Measurements from ENCODE around the gene HDAC4.

Gene HDAC4

DNA sequence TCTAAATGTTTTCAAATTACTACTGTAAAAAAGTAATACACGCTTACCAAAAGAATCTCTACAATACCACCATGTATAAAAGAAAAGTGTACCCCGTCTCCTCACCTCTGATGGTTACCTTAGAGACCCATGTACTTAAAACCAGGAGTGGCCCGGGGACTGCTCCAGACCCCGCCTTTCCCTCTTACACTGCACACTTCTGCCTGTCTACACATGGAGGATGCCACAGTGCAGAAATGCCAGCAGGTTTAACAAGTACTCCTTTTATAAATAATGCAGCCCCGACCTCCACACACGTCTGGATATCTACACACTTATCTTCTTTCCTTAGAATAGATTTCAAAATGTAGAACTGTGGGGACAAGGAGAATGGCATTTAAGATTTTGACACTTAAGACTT is 5.3 kb downstream of the HDAC4 start:
- no peaks in the 10 kb centered on the region for H3K9me3 ChIP-seq (ENCODE audit: insufficient read depth, low read length)
- H3K79me2 ChIP-seq (ENCODE audit: insufficient read depth, low read length) = no peaks in the 10 kb centered on the region; the same call in 1 of the 2 replicates
- H3K4me3 ChIP-seq (ENCODE audit: insufficient read depth, low read length, poor library complexity, severe bottlenecking) = no peak overlapping the region
- no peak overlapping the region for H2AFZ ChIP-seq (ENCODE audit: low read depth, low read length, severe bottlenecking)
- H3F3A ChIP-seq (ENCODE audit: insufficient read depth) = no peaks in the 10 kb centered on the region
- H3K27me3 ChIP-seq (ENCODE audit: low read length) = no peaks in the 10 kb centered on the region
- no peak overlapping the region for H3K27ac ChIP-seq (ENCODE audit: low read depth, low read length)
- no peak overlapping the region for H3K4me2 ChIP-seq (ENCODE audit: low read depth, low read length, poor library complexity, severe bottlenecking)
- TF ChIP-seq, protein P1, sequence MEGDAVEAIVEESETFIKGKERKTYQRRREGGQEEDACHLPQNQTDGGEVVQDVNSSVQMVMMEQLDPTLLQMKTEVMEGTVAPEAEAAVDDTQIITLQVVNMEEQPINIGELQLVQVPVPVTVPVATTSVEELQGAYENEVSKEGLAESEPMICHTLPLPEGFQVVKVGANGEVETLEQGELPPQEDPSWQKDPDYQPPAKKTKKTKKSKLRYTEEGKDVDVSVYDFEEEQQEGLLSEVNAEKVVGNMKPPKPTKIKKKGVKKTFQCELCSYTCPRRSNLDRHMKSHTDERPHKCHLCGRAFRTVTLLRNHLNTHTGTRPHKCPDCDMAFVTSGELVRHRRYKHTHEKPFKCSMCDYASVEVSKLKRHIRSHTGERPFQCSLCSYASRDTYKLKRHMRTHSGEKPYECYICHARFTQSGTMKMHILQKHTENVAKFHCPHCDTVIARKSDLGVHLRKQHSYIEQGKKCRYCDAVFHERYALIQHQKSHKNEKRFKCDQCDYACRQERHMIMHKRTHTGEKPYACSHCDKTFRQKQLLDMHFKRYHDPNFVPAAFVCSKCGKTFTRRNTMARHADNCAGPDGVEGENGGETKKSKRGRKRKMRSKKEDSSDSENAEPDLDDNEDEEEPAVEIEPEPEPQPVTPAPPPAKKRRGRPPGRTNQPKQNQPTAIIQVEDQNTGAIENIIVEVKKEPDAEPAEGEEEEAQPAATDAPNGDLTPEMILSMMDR (IDR thresholded peaks at IDR 0.05; ENCODE audit: insufficient read depth, low read length, poor library complexity, severe bottlenecking) = no peak
- no peak for TF ChIP-seq EZH2phosphoT487 (conservative IDR thresholded peaks at IDR 0.05; ENCODE audit: low read length)
- H3K36me3 ChIP-seq (ENCODE audit: low read length) = no peaks in the 10 kb centered on the region
- 0 out of 2 replicates have a peak, but pooled peaks cover 13% of the 10 kb centered on the region for H4K20me1 ChIP-seq (ENCODE audit: low read depth, low read length)
- H3K9me2 ChIP-seq (replicated peaks; ENCODE audit: insufficient read depth, low read length) = no peaks in the 10 kb centered on the region
- no peak overlapping the region for H3K9ac ChIP-seq (ENCODE audit: low read length)

GRCh38 chr2:239394978-239395377 is 5.8 kb downstream of the HDAC4 start:
- no peak for TF ChIP-seq EZH2phosphoT487 (conservative IDR thresholded peaks at IDR 0.05; ENCODE audit: low read length)
- TF ChIP-seq, protein P1 (IDR thresholded peaks at IDR 0.05; ENCODE audit: insufficient read depth, low read length, poor library complexity, severe bottlenecking) = no peak
- H3K27ac ChIP-seq (ENCODE audit: low read depth, low read length) = no peak overlapping the region
- no peaks in the 10 kb centered on the region; the same call in 1 of the 2 replicates for H3K79me2 ChIP-seq (ENCODE audit: insufficient read depth, low read length)

GRCh38 chr2:239394346-239394945 is 6.4 kb downstream of the HDAC4 start:
- Histone ChIP-seq H3K4me2 (ENCODE audit: low read depth, low read length, poor library complexity, severe bottlenecking) (no peak overlapping the region), H3K27me3 (ENCODE audit: low read length) (no peaks in the 10 kb centered on the region), H3K79me2 (ENCODE audit: insufficient read depth, low read length) (no peaks in the 10 kb centered on the region; the same call in 1 of the 2 replicates), H3F3A (ENCODE audit: insufficient read depth) (no peaks in the 10 kb centered on the region), H4K20me1 (ENCODE audit: low read depth, low read length) (0 out of 2 replicates have a peak, but pooled peaks cover 10% of the 10 kb centered on the region), H3K9ac (ENCODE audit: low read length) (no peak overlapping the region), H3K36me3 (ENCODE audit: low read length) (no peaks in the 10 kb centered on the region), H3K4me3 (ENCODE audit: insufficient read depth, low read length, poor library complexity, severe bottlenecking) (no peak overlapping the region), H3K27ac (ENCODE audit: low read depth, low read length) (no peak overlapping the region), H3K9me3 (ENCODE audit: insufficient read depth, low read length) (no peaks in the 10 kb centered on the region), H2AFZ (ENCODE audit: low read depth, low read length, severe bottlenecking) (no peak overlapping the region), H3K9me2 (replicated peaks; ENCODE audit: insufficient read depth, low read length) (no peaks in the 10 kb centered on the region)
- TF ChIP-seq, protein P1 (IDR thresholded peaks at IDR 0.05; ENCODE audit: insufficient read depth, low read length, poor library complexity, severe bottlenecking) = no peak
- TF ChIP-seq EZH2phosphoT487 (conservative IDR thresholded peaks at IDR 0.05; ENCODE audit: low read length) = no peak

More at GRCh38 chr2:239394978-239395377, 5.8 kb downstream of the HDAC4 start:
- H2AFZ ChIP-seq (ENCODE audit: low read depth, low read length, severe bottlenecking) = no peak overlapping the region
- 0 out of 2 replicates have a peak, but pooled peaks cover 13% of the 10 kb centered on the region for H4K20me1 ChIP-seq (ENCODE audit: low read depth, low read length)
- H3K36me3 ChIP-seq (ENCODE audit: low read length) = no peaks in the 10 kb centered on the region
- H3K9me3 ChIP-seq (ENCODE audit: insufficient read depth, low read length) = no peaks in the 10 kb centered on the region
- H3K4me2 ChIP-seq (ENCODE audit: low read depth, low read length, poor library complexity, severe bottlenecking) = no peak overlapping the region
- no peaks in the 10 kb centered on the region for H3K27me3 ChIP-seq (ENCODE audit: low read length)
- no peaks in the 10 kb centered on the region for H3F3A ChIP-seq (ENCODE audit: insufficient read depth)
- no peaks in the 10 kb centered on the region for H3K9me2 ChIP-seq (replicated peaks; ENCODE audit: insufficient read depth, low read length)
- H3K9ac ChIP-seq (ENCODE audit: low read length) = no peak overlapping the region
- H3K4me3 ChIP-seq (ENCODE audit: insufficient read depth, low read length, poor library complexity, severe bottlenecking) = no peak overlapping the region
